Stimulated activated memory B cell treated with anti-CD40 and anti-IgM and Interleukin-4, amounts not matched to agents 10 μg/mL and 1 μg/mL and 100 μg/mL, for 72 hours (primary cell): Measurements from ENCODE around the gene STK24.
"Not testable (repeated sequence)": the region's sequence is repeated elsewhere in the genome, so short reads cannot be mapped to it uniquely, and the experiment has no call there.

Experiments used
- ATAC-seq: fragments of 150-1000 bp; cut with Tn5 transposase; 2 replicates; pipeline ENCODE4 v1.10.0; 2021
- H3K27ac Mint-ChIP-seq: one replicate; pipeline ENCODE4 v1.8.0; 2022; ENCODE audit warnings: mild to moderate bottlenecking, mixed read lengths
- H3K27me3 Mint-ChIP-seq: one replicate; pipeline ENCODE4 v1.8.0; 2022; ENCODE audit warnings: mixed read lengths
- H3K36me3 Mint-ChIP-seq: one replicate; pipeline ENCODE4 v1.8.0; 2022; ENCODE audit warnings: mixed read lengths
- H3K4me1 Mint-ChIP-seq: one replicate; pipeline ENCODE4 v1.8.0; 2022; ENCODE audit warnings: mixed read lengths
- H3K4me3 Mint-ChIP-seq: one replicate; pipeline ENCODE4 v1.8.0; 2022; ENCODE audit warnings: mild to moderate bottlenecking, moderate library complexity, mixed read lengths
- H3K9me3 Mint-ChIP-seq: one replicate; pipeline ENCODE4 v1.8.0; 2022; ENCODE audit warnings: mixed read lengths

STK24 gene

GRCh38 chr13:98571955-98572662 lies 4.8 kb downstream of the STK24 start:
- Mint-ChIP-seq H3K27ac (peak overlapping the region; percentile 90), H3K4me1 (peaks cover 85% of the 10 kb centered on the region), H3K27me3 (no peaks in the 10 kb centered on the region), H3K4me3 (peak overlapping the region; percentile 68), H3K36me3 (peaks cover 20% of the 10 kb centered on the region), H3K9me3 (no peaks in the 10 kb centered on the region)
- no peak for ATAC-seq

GRCh38 chr13:98570929-98571372 lies 6.0 kb downstream of the STK24 start:
- Mint-ChIP-seq H3K27me3 (no peaks in the 10 kb centered on the region), H3K9me3 (no peaks in the 10 kb centered on the region), H3K27ac (peak overlapping the region; percentile 90), H3K36me3 (peaks cover 20% of the 10 kb centered on the region), H3K4me1 (peaks cover 97% of the 10 kb centered on the region), H3K4me3 (peak overlapping the region; percentile 68)
- peak; percentile 94 for ATAC-seq

- Mint-ChIP-seq H3K27ac (peak overlapping the region; percentile 90), H3K4me3 (peak overlapping the region; percentile 68), H3K4me1 (peaks cover 92% of the 10 kb centered on the region), H3K36me3 (peaks cover 20% of the 10 kb centered on the region)
- H3K27me3 Mint-ChIP-seq, H3K9me3 Mint-ChIP-seq, ATAC-seq: not testable (repeated sequence)
These were observed 7.2 kb downstream of the STK24 start for GRCh38 chr13:98569494-98570367.

GRCh38 chr13:98568918-98569317 lies 8.0 kb downstream of the STK24 start:
- H3K27me3 Mint-ChIP-seq = no peaks in the 10 kb centered on the region
- H3K9me3 Mint-ChIP-seq = no peaks in the 10 kb centered on the region
- no peak for ATAC-seq
- H3K27ac Mint-ChIP-seq = peak overlapping the region; percentile 90
- peaks cover 19% of the 10 kb centered on the region for H3K36me3 Mint-ChIP-seq
- no peak overlapping the region for H3K4me3 Mint-ChIP-seq
- peaks cover 90% of the 10 kb centered on the region for H3K4me1 Mint-ChIP-seq

GRCh38 chr13:98567140-98567539 lies 9.8 kb downstream of the STK24 start:
- H3K36me3 Mint-ChIP-seq = peaks cover 13% of the 10 kb centered on the region
- peak overlapping the region; percentile 29 for H3K4me3 Mint-ChIP-seq
- H3K4me1 Mint-ChIP-seq = peaks cover 88% of the 10 kb centered on the region
- no peak for ATAC-seq
- no peaks in the 10 kb centered on the region for H3K27me3 Mint-ChIP-seq
- H3K9me3 Mint-ChIP-seq = no peaks in the 10 kb centered on the region
- H3K27ac Mint-ChIP-seq = peak overlapping the region; percentile 90

GRCh38 chr13:98565726-98566565 lies 11.0 kb downstream of the STK24 start:
- peaks cover 88% of the 10 kb centered on the region for H3K4me1 Mint-ChIP-seq
- no peaks in the 10 kb centered on the region for H3K27me3 Mint-ChIP-seq
- no peaks in the 10 kb centered on the region for H3K9me3 Mint-ChIP-seq
- peaks cover 20% of the 10 kb centered on the region for H3K36me3 Mint-ChIP-seq
- no peak for ATAC-seq
- peak overlapping the region; percentile 90 for H3K27ac Mint-ChIP-seq
- peak overlapping the region; percentile 3 for H3K4me3 Mint-ChIP-seq

- H3K4me1 Mint-ChIP-seq = peaks cover 85% of the 10 kb centered on the region
- H3K27me3 Mint-ChIP-seq = no peaks in the 10 kb centered on the region
- peak overlapping the region; percentile 90 for H3K27ac Mint-ChIP-seq
- ATAC-seq = peak; percentile 47
- no peaks in the 10 kb centered on the region for H3K9me3 Mint-ChIP-seq
- H3K4me3 Mint-ChIP-seq = peak overlapping the region; percentile 49
- H3K36me3 Mint-ChIP-seq = peaks cover 31% of the 10 kb centered on the region
These were observed 12.7 kb downstream of the STK24 start for GRCh38 chr13:98564204-98564603.

- H3K27me3 Mint-ChIP-seq = no peaks in the 10 kb centered on the region
- H3K36me3 Mint-ChIP-seq = peaks cover 21% of the 10 kb centered on the region
- H3K27ac Mint-ChIP-seq = peak overlapping the region; percentile 90
- peak overlapping the region; percentile 57 for H3K4me3 Mint-ChIP-seq
- no peaks in the 10 kb centered on the region for H3K9me3 Mint-ChIP-seq
- peak; percentile 62 for ATAC-seq
- H3K4me1 Mint-ChIP-seq = peaks cover 84% of the 10 kb centered on the region
These were observed 13.8 kb downstream of the STK24 start for GRCh38 chr13:98563071-98563470.

- Mint-ChIP-seq H3K9me3 (no peaks in the 10 kb centered on the region), H3K27me3 (no peaks in the 10 kb centered on the region), H3K4me3 (no peak overlapping the region), H3K4me1 (peaks cover 91% of the 10 kb centered on the region), H3K36me3 (peaks cover 28% of the 10 kb centered on the region), H3K27ac (peak overlapping the region; percentile 70)
- ATAC-seq = no peak
These were observed 17.7 kb downstream of the STK24 start for GRCh38 chr13:98559169-98559568.

- peaks cover 91% of the 10 kb centered on the region for H3K4me1 Mint-ChIP-seq
- no peaks in the 10 kb centered on the region for H3K9me3 Mint-ChIP-seq
- ATAC-seq = no peak
- H3K27ac Mint-ChIP-seq = peak overlapping the region; percentile 36
- H3K36me3 Mint-ChIP-seq = peaks cover 28% of the 10 kb centered on the region
- no peak overlapping the region for H3K4me3 Mint-ChIP-seq
- no peaks in the 10 kb centered on the region for H3K27me3 Mint-ChIP-seq
These were observed 18.7 kb downstream of the STK24 start for GRCh38 chr13:98557937-98558792.

- Mint-ChIP-seq H3K36me3 (peaks cover 32% of the 10 kb centered on the region), H3K4me1 (peaks cover 94% of the 10 kb centered on the region), H3K27ac (peak overlapping the region; percentile 36)
These were observed 19.8 kb downstream of the STK24 start for GRCh38 chr13:98556968-98557631.

GRCh38 chr13:98556142-98556816 lies 20.6 kb downstream of the STK24 start:
- H3K27ac Mint-ChIP-seq = peak overlapping the region; percentile 36
- H3K4me3 Mint-ChIP-seq = no peak overlapping the region
- peaks cover 35% of the 10 kb centered on the region for H3K36me3 Mint-ChIP-seq
- no peaks in the 10 kb centered on the region for H3K27me3 Mint-ChIP-seq
- ATAC-seq = no peak
- no peaks in the 10 kb centered on the region for H3K9me3 Mint-ChIP-seq
- peaks cover 94% of the 10 kb centered on the region for H3K4me1 Mint-ChIP-seq

More at GRCh38 chr13:98556968-98557631, 19.8 kb downstream of the STK24 start:
- H3K9me3 Mint-ChIP-seq = no peaks in the 10 kb centered on the region
- H3K4me3 Mint-ChIP-seq = peak overlapping the region; percentile 2
- no peaks in the 10 kb centered on the region for H3K27me3 Mint-ChIP-seq
- peak; percentile 20 for ATAC-seq

GRCh38 chr13:98549728-98550317 lies 27.1 kb downstream of the STK24 start:
- peak; percentile 83 for ATAC-seq
- Mint-ChIP-seq H3K4me1 (peaks cover 96% of the 10 kb centered on the region), H3K36me3 (peaks cover 37% of the 10 kb centered on the region), H3K27me3 (no peaks in the 10 kb centered on the region), H3K9me3 (no peaks in the 10 kb centered on the region), H3K27ac (peak overlapping the region; percentile 80), H3K4me3 (no peak overlapping the region)
